Hematopoietic multipotent progenitor cell treated with erythropoietin and hydrocortisone succinate and interleukin-3 and kit ligand, for 17 days (in vitro differentiated cells): ENCODE measurements around the gene KANSL1L.
"Not testable (repeated sequence)": the region's sequence is repeated elsewhere in the genome, so short reads cannot be mapped to it uniquely, and the experiment has no call there.

Experiments used
- DNase-seq: peaks from one replicate; pipeline ENCODE4 v3.0.0-alpha.2; 2015; ENCODE audit warnings: low spot score

The KANSL1L gene, protein sequence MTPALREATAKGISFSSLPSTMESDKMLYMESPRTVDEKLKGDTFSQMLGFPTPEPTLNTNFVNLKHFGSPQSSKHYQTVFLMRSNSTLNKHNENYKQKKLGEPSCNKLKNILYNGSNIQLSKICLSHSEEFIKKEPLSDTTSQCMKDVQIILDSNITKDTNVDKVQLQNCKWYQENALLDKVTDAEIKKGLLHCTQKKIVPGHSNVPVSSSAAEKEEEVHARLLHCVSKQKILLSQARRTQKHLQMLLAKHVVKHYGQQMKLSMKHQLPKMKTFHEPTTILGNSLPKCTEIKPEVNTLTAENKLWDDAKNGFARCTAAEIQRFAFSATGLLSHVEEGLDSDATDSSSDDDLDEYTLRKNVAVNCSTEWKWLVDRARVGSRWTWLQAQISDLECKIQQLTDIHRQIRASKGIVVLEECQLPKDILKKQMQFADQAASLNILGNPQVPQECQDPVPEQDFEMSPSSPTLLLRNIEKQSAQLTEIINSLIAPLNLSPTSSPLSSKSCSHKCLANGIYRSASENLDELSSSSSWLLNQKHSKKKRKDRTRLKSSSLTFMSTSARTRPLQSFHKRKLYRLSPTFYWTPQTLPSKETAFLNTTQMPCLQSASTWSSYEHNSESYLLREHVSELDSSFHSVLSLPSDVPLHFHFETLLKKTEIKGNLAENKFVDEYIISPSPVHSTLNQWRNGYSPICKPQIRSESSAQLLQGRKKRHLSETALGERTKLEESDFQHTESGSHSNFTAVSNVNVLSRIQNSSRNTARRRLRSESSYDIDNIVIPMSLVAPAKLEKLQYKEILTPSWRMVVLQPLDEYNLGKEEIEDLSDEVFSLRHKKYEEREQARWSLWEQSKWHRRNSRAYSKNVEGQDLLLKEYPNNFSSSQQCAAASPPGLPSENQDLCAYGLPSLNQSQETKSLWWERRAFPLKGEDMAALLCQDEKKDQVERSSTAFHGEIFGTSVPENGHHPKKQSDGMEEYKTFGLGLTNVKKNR

DNA sequence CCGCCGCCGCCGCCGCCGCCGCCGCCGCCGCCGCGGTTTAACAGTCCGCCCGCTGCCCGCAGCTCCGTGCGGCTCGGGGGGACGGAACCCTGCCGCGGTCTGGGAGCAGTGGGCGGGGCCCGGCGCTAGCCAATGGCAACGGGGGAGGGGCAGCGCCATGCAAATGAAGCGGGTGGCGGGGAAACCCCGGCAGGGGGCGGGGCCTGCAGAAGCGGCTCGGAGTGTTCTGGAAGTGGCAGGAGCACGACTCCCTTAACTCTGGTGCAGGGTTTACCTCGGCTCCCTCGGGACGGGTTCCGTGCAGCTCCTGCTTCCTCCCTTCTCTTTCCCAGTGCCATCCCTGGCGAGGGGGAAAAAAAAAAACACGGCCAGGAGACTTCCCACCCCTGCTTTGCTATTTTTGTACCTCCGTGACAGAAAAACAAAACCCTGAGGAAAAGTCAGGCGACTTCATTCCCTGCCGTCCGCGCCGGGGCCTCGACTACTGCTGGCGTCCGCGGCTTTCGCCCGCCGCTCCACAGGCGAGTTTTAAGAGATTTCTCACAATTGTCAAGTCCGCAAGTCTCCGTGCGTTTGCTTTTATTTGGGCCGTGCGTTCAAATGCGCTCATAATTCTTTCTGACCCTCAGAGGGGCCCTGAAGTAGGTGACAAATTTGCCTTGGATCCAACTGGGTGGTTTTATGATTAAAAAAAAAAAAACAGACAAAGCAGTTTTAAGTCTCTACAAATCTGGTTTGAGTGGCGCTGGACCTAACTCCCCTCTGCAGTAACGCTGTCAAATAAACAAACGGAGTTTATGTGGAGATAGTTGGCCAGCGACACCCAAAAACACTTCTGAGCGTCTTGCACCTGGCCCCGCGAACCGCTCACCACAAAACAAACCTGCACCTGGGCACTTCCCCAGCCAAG is at the start of gene KANSL1L:
TSS of gene KANSL1L (minus strand) at position 101 of the 910 bp plus-strand sequence. CDS start 16,827 bp downstream, outside the sequence.
- DNase-seq = peak; percentile 97

DNA sequence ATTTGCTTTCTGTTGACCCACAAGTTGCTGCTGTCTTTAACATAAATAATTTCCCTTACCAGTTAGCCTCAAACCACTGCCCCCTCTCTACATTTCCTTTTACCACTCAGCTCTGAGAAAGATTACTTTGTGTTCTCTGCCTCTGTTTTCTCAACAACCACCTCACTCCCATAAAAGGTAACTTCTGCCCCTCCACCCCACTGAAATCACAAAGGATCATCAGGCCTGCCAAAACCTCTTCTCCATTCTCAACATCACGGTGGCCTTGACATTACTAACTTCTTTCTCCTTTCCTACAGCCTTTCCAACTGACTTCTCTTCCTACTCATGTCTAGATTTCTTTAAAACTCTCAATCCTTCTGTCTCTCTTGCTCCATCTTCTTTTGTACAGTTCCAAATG is 43.9 kb upstream of the KANSL1L start:
- no peak for DNase-seq

DNA sequence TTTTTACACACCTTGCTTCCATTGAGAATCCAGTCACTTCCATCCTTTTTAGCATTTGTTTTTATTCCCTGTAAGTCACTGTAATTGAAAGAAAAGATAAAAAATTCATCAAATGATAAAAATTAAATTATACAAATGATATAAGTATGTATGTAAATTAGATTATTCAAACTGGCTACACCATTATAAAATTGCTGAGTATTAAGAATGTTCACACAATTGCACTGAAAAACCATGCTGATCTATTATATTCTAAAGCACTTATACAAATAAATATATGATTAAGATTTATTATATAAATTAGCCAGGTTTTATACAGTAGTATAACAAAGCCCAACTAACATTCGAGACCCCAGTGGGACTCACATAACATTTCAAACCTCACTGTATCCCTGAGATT is 39.0 kb upstream of the KANSL1L start:
- DNase-seq = no peak

DNA sequence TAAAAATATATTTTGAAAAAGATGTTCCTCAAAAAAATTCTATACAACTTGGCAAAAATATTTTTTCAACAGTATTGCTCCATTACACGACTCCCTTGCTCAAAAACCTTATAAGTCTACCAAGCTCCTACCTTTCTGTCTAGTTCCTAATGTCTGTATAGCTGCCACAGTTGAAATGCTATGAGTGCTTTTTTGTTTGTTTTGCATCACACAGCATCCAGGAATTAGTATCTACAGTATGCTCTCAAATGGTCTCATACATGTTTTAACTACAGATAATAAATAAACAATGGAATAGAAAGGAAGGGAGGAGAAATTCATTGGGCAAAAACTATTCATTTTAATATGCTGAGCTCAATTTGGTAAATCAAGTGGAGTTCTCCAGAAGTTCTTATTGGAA is 36.7 kb upstream of the KANSL1L start:
- DNase-seq = no peak

DNA sequence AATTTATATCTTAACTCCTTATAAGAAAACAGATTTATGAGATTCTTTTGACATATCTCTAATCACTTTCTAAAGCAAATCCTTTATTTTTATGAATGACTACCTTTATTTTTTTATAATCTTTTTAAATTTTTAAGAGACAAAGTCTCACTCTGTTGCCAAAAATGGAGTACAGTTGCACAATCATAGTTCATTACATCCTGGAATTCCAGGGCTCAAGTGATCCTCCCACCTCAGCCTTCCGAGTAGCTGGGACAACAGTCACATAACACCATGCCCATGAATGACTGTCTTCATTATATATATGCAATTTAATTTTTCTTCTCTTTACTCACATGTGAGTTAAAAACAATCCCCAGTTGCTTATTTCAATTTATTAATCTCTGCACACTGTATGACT is 32.3 kb upstream of the KANSL1L start:
- no peak for DNase-seq

DNA sequence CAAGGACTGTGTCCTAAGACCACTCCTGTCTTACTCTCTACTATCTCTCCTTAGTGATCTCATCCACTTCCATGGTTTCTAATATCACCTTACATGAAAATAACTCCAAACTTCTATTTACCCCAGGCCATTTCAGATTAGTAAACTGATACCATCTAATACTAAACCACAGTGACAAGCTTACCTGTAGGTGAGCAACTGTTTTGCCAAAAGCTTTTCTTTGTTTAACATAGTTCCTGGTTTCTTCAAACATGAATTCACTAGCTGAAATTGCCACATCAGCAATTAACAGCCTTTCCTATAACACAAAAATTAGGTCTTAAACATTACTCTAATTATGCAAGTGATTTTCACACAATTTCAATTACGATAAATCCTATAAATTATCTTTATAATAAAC is 31.9 kb upstream of the KANSL1L start:
- no peak for DNase-seq

DNA sequence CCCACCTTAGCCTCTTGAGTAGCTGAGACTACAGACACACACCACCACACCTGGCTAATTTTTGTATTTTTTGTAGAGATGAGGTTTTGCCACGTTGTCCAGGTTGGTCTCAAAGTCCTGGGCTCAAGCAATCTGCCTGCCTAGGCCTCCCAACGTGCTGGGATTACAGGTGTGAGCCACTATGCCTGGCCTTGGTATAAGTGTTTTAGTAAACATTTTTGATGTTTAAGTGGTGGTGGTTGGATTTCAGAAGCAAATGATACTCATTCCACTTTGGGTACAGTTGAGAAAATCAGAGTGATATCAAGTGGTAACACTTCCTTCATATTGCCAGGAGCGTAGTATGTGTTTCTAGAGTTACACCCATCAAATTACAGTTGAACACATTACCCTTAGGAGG is 28.6 kb upstream of the KANSL1L start:
- no peak for DNase-seq

DNA sequence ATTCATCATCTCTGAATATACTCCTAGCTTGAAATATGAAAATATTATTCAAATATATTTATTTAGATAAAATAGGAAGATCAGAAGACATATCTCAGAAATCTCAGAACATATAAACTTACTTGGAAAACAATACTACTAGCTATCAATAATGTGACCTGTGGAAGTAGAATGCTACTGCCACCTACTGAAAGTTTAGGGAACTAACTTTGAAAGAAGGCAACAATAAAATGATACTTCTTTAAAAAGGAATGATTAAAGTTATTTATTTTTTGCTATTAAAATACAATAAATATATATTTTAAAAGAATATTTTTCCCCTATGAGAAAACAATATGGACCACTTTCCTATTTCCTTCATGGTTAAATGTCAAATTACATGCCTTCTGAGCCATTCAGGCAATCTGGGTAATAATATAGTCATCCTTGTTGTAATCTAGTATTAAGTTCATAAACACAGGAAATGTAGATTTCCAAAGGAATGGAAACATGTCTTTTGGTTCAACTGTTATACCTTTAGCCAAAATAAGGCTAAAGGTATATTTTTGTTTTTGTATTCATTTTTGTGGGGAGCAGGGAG is 28.1 kb upstream of the KANSL1L start:
- DNase-seq = peak; percentile 65

DNA sequence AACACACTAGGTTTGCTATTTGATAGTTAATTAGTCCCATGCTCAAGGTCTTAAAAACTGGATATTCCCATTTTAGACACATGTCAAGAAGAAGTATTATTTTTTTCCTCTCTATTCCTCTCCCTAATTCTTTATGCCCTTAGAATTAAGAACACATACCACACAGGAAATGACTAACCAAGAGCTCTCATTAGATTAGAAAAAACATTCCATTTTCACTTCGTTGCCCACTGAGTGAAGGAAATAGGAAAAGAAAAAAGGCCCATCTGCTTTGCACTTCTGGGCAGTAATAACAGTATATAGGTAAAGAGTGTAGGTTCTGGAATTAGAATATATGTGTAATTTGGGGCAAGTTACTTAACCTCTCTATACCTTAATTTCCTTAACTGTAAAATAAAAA is 27.1 kb upstream of the KANSL1L start:
- no peak for DNase-seq

DNA sequence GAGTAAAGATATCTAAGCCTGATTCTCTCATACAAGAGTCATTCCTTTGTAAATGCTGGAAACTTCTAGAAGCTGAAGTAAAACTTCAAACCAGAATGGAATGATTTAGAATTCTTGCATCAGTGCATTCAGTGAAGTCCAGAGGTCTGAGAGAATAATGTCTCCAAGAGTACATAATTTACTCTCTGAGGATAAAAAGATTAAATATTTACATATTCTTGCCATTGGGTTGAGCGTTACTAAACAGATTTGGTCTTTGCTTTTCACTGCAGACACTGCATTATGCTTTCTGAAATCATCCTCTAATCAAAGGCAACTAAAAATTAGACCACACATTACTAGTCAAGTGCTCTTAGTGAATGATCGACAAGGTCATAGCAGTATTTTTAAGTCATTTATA is 26.5 kb upstream of the KANSL1L start:
- DNase-seq = no peak

DNA sequence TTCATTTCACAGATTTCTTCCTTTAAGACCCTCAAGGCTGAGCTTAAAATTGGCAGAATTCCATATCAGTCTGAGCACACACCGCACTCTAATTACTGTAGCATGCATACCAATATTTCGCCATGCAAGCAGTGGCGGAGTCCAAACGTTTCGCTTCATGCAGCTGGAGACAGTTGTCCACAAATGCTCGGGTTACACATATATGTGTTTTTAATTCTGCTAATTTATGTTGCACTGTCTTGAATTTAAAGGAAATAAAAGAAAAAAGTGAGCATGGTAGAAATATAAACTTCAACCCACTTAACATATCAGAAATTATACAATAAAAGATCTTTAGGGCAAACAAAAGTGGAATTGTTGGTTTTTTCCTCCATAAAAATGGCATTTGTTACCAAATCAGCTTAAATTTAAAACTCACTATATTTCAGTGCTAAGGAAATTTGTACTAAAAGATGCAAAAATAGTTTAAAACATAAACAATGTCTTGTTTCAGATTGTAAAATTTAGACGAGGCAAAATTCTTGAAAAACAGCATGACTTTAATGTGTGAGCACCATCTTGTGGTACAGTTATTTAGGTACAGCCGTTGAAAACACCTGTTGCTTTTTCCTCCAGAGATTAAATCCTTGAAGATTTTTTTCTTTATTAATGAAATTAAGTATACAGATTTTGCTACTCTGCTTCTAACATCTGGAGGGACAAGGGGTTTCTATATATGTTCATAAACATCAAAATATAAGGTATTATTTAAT is 24.1 kb upstream of the KANSL1L start:
- DNase-seq = peak; percentile 73

DNA sequence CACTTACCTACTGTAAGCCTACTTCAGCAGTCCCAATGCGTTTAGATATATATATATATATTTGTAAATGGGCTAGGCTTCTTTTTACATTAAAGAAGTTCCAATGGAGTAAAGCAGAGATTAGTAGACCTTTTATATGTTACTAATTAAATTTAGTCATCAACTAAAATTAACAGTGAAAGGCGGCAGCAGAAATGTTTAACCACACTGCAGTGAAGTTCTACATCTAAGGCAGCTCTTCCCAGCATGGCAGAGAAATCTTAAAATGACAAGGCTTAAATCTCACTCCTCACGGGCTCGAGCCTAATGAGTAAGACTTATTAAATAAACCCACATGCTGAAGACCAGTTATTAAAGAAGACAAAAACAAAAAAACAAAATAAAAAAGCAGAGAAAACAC is 19.1 kb upstream of the KANSL1L start:
- no peak for DNase-seq

DNA sequence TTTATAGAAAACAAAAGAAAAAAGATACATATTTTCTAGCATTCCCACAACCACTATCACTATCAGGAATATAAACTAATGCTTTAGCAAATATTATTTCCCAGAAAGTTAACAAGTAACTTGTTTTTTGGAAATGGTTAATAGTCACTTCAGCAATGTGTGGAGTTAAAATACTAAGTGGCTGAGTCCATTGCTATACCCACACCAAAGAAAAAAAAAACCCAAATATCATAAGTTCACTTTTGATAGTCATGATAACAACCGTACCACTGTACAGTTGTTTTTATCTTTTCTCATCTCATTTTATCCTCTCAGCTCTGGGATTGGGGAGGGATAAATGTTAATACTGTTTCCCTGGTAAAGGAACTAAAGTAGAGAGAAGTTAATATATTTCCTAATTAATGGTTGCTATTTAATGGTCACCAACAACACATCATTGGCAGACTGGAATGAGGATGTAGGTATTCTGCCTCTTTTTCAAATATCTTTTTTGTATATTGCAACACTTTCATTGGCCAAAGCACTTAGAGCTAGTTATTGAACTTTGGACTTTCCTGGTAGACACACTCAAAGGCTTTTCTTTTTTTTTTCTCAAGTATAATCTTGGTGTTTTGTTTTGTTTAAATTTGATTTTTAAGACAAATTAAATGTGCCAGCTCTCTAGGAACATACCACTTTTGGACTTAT is 18.4 kb upstream of the KANSL1L start:
- DNase-seq = no peak

DNA sequence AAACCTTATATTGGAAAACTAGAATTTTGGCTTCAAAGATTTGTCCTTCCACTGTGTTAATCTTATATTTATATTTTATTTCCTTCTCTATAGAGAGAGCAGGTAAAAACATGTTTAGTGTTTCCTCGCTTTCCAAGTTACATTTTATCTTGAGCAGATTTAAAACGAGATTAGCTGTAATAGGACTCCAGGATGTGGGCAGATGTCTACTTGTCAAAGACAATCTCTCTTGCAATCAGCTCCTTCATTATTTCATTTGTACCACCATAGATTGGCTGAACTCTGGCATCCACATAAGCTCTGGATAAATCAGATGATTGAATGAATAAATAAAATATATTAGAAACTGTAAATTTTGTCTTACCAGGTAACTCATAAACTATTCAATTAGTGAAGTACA is 17.5 kb upstream of the KANSL1L start:
- DNase-seq = no peak

DNA sequence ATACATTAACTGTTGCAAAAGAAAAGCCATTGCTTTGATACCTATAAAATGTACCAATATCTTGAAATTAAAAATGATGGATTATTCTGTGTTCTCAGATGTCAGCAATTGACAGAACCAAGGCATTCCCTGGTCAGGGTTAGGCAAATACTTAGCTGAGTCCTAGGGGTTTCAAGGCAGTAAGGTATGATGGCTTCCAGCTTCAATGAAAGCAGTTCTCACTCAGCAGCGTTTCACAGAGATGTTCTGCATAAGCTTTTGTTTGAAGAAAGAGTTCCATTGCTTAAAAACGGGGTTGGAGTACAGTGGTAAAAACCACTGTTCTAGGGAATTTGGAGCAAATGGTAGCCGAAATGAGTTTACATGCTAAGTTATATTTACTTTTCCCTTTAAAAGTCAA is 17.0 kb upstream of the KANSL1L start:
- no peak for DNase-seq

DNA sequence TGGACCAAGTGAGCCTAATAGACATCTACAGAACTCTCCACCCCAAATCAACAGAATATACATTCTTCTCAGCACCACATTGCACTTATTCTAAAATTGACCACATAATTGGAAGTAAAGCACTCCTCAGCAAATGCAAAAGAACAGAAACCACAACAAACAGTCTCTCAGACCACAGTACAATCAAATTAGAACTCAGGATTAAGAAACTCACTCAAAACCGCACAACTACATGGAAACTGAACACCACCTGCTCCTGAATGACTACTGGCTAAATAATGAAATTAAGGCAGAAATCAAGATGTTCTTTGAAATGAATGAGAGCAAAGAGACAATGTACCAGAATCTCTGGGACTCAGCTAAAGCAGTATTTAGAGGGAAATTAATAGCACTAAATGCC is 12.7 kb upstream of the KANSL1L start:
- DNase-seq = not testable (repeated sequence)

DNA sequence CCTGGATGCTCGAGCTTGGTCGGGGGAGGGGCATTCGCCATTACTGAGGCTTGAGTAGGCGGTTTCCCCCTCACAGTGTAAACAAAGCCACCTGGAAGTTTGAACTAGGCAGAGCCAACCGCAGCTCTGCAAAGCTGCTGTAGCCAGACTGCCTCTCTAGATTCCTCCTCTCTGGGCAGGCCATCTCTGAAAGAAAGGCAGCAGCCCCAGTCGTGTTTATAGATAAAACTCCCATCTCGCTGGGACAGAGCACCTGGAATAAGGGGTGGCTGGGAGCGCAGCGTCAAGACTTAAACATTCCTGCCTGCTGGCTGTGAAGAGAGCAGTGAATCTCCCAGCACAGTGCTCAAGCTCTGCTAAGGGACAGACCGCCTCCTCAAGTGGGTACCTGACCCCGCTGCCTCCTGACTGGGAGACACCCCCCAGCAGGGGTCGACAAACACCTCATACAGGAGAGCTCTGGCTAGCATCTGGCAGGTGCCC is 10.4 kb upstream of the KANSL1L start:
- not testable (repeated sequence) for DNase-seq

DNA sequence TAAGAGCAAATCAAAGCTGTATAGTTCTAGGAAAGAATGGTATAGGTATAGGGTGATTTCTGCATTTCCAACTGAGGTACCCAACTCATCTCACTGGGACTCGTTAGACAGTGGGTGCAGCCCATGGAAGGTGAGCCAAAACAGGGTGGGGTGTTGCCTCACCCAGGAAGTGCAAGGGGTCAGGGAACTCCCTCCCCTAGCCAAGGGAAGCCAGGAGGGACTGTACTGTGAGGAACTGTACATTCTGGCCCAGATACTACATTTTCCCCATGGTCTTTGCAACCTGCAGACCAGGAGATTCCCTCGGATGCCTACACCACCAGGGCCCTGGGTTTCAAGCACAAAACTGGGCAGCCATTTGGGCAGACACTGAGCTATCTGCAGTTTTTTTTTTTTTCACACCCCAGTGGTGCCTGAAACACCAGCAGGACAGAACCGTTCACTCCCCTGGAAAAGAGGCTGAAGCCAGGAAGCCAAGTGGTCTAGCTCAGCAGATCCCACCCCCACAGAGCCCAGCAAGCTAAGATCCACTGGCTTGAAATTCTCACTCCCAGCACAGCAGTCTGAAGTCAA is 9.9 kb upstream of the KANSL1L start:
- DNase-seq = not testable (repeated sequence)

DNA sequence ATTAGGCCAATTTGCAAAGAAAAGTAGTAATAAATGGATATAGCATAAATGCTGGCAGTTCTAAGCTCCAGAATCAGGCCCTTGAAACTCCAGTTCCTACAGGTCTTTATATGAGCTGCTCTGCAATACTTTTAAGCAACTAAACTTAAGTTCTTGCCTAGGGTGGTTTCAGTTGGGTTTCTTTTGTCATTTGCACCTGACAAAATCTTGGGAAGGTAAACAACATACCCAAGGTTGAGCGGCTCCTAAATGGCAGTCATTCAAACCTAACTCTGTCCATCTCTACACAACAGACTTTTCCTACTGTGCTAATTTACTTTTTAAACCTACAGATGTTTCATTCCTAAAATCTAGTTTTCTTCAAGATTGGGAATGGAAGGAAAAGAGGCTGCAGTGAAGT is 9.3 kb upstream of the KANSL1L start:
- DNase-seq = no peak
